H9 (cell line): ENCODE results near the gene TXNL4A. TPM values are rescaled to one million over a fixed set of nuclear protein-coding genes. Genes with fewer than 3 reads are reported as not detected.

Source experiments
- DNase-seq: peaks from one replicate; pipeline ENCODE4 v3.0.0-alpha.2; 2017
- H2AFZ ChIP-seq: one replicate; pipeline ENCODE4 v1.6.1; 2013; ENCODE audit warnings: mild to moderate bottlenecking, low read length, control low read depth, moderate library complexity
- H2AK5ac ChIP-seq: 2 replicates; pipeline ENCODE4 v1.6.1; 2013; ENCODE audit warnings: low read length, control low read depth, mixed read lengths; ENCODE audit not compliant: insufficient read length
- H2BK120ac ChIP-seq: one replicate; pipeline ENCODE4 v1.6.1; 2013; ENCODE audit warnings: low read depth, mild to moderate bottlenecking, low read length, control low read depth, inconsistent platforms; ENCODE audit not compliant: poor library complexity, severe bottlenecking
- H2BK12ac ChIP-seq: 2 replicates; pipeline ENCODE4 v1.6.1; 2013; ENCODE audit warnings: low read length, control low read depth, mixed read lengths, low read depth; ENCODE audit not compliant: insufficient read length
- H2BK15ac ChIP-seq: 2 replicates; pipeline ENCODE4 v1.6.1; 2013; ENCODE audit warnings: low read depth, low read length, control low read depth
- H2BK20ac ChIP-seq: one replicate; pipeline ENCODE4 v1.6.1; 2013; ENCODE audit warnings: low read depth, mild to moderate bottlenecking, low read length, control low read depth, inconsistent platforms; ENCODE audit not compliant: poor library complexity, severe bottlenecking
- H2BK5ac ChIP-seq: 2 replicates; pipeline ENCODE4 v1.6.1; 2013; ENCODE audit warnings: low read length, control low read depth, mixed read lengths; ENCODE audit not compliant: insufficient read length
- H3K14ac ChIP-seq: 2 replicates; pipeline ENCODE4 v1.6.1; 2013; ENCODE audit warnings: low read length, control low read depth; ENCODE audit not compliant: insufficient read depth
- H3K18ac ChIP-seq: 2 replicates; pipeline ENCODE4 v1.6.1; 2013; ENCODE audit warnings: low read depth, mild to moderate bottlenecking, mixed read lengths, low read length, control low read depth; ENCODE audit not compliant: insufficient read length
- H3K23ac ChIP-seq: 2 replicates; pipeline ENCODE4 v1.6.1; 2013; ENCODE audit warnings: low read length, control low read depth, mixed read lengths, low read depth; ENCODE audit not compliant: insufficient read length
- H3K23me2 ChIP-seq: 2 replicates; pipeline ENCODE4 v1.6.1; 2013; ENCODE audit warnings: low read depth, mild to moderate bottlenecking, mixed read lengths, low read length, control low read depth; ENCODE audit not compliant: insufficient read length, poor library complexity, severe bottlenecking
- H3K27ac ChIP-seq: 2 replicates; pipeline ENCODE4 v1.5.1; 2013; ENCODE audit warnings: low read length, control low read depth, mixed read lengths, low read depth; ENCODE audit not compliant: insufficient read length
- H3K27me3 ChIP-seq: 2 replicates; pipeline ENCODE4 v1.6.1; 2013; ENCODE audit warnings: low read length, control low read depth, inconsistent platforms; ENCODE audit not compliant: insufficient read depth
- H3K4ac ChIP-seq: 2 replicates; pipeline ENCODE4 v1.6.1; 2013; ENCODE audit warnings: low read depth, mild to moderate bottlenecking, control low read depth, inconsistent platforms, low read length, moderate library complexity
- H3K4me1 ChIP-seq: 2 replicates; pipeline ENCODE4 v1.6.1; 2013; ENCODE audit warnings: low read length, control low read depth, inconsistent platforms; ENCODE audit not compliant: insufficient read depth
- H3K4me2 ChIP-seq: 2 replicates; pipeline ENCODE4 v1.6.1; 2013; ENCODE audit warnings: low read length, control low read depth, mixed read lengths; ENCODE audit not compliant: insufficient read length, insufficient read depth
- H3K56ac ChIP-seq: 2 replicates; pipeline ENCODE4 v1.6.1; 2013; ENCODE audit warnings: low read depth, mild to moderate bottlenecking, mixed read lengths, low read length, control low read depth; ENCODE audit not compliant: insufficient read length
- H3K79me1 ChIP-seq: 2 replicates; pipeline ENCODE4 v1.6.1; 2013; ENCODE audit warnings: low read depth, mild to moderate bottlenecking, moderate library complexity, low read length, control low read depth, inconsistent platforms; ENCODE audit not compliant: insufficient read depth, poor library complexity, severe bottlenecking
- H3K79me2 ChIP-seq: 2 replicates; pipeline ENCODE4 v1.6.1; 2013; ENCODE audit warnings: low read length, control low read depth, inconsistent platforms; ENCODE audit not compliant: insufficient read depth
- H3K9ac ChIP-seq: 2 replicates; pipeline ENCODE4 v1.6.1; 2013; ENCODE audit warnings: low read length, control low read depth, mixed read lengths; ENCODE audit not compliant: insufficient read length; ENCODE audit errors: extremely low read depth
- H3K9me3 ChIP-seq: one replicate; pipeline ENCODE4 v1.6.1; 2013; ENCODE audit warnings: low read depth, low read length, inconsistent platforms; ENCODE audit not compliant: control insufficient read depth
- H3T11ph ChIP-seq: one replicate; pipeline ENCODE4 v1.6.1; 2013; ENCODE audit warnings: mild to moderate bottlenecking, low read length, control low read depth, inconsistent platforms
- H4K20me1 ChIP-seq: one replicate; pipeline ENCODE4 v1.6.1; 2013; ENCODE audit not compliant: control insufficient read depth, insufficient read length, insufficient read depth
- H4K5ac ChIP-seq: 2 replicates; pipeline ENCODE4 v1.6.1; 2013; ENCODE audit warnings: low read depth, mild to moderate bottlenecking, mixed read lengths, low read length, control low read depth; ENCODE audit not compliant: insufficient read length
- H4K8ac ChIP-seq: replicated peaks from 2 replicates; pipeline ENCODE4 v1.6.1; 2013; ENCODE audit warnings: low read length, control low read depth, mixed read lengths, low read depth; ENCODE audit not compliant: insufficient read length
- H4K91ac ChIP-seq: 2 replicates; pipeline ENCODE4 v1.6.1; 2013; ENCODE audit warnings: low read depth, mild to moderate bottlenecking, moderate library complexity, mixed read lengths, low read length, control low read depth; ENCODE audit not compliant: insufficient read length
- H3K27ac Mint-ChIP-seq, 3 experiments: 2 replicates in 2 of 3; 3 replicates in 1 of 3; pipeline ENCODE4 v1.8.0; 2020 to 2021; ENCODE audit warnings: mixed read lengths in 3 of 3, mild to moderate bottlenecking in 1 of 3, moderate library complexity in 1 of 3
- H3K27me3 Mint-ChIP-seq: 2 replicates; pipeline ENCODE4 v1.8.0; 2021; ENCODE audit warnings: low read depth, mild to moderate bottlenecking, moderate library complexity, mixed read lengths
- H3K36me3 Mint-ChIP-seq, 3 experiments: 2 replicates in 2 of 3; 3 replicates in 1 of 3; pipeline ENCODE4 v1.8.0; 2020 to 2021; ENCODE audit warnings: low read depth in 3 of 3, mixed read lengths in 3 of 3; ENCODE audit not compliant: insufficient read depth in 1 of 3
- H3K4me1 Mint-ChIP-seq, 2 experiments: 2 replicates each; pipeline ENCODE4 v1.8.0; 2020; ENCODE audit warnings: mixed read lengths in 2 of 2
- H3K4me3 Mint-ChIP-seq, 2 experiments: 2 replicates in 1 of 2; 3 replicates in 1 of 2; pipeline ENCODE4 v1.8.0; 2020 to 2021; ENCODE audit warnings: mild to moderate bottlenecking in 2 of 2, mixed read lengths in 2 of 2, moderate library complexity in 1 of 2
- H3K9me3 Mint-ChIP-seq, 2 experiments: 2 replicates in 1 of 2; 3 replicates in 1 of 2; pipeline ENCODE4 v1.8.0; 2020; ENCODE audit warnings: mild to moderate bottlenecking in 2 of 2, mixed read lengths in 2 of 2, moderate library complexity in 1 of 2
- WGBS: extraction: QIAGEN DNeasy Blood & Tissue Kit; methylation state at CpG from one replicate; pipeline ENCODE4 v1.1.7; 2013; ENCODE audit warnings: missing lambda C conversion rate, low lambda C conversion rate, mixed read lengths; ENCODE audit not compliant: insufficient read length; ENCODE audit errors: extremely low coverage; 5-methylcytosine and 5-hydroxymethylcytosine counted together
- total RNA-seq: library from RNA; stranded (reverse); gene quantifications from 2 replicates; pipeline ENCODE4 v1.2.1, GENCODE V29; 2021
- TF ChIP-seq, protein P1 (sequence below): fragments of 200-600 bp; sonication (generic); conservative IDR thresholded peaks from 3 replicates; pipeline ENCODE4 v1.8.0; 2021; ENCODE audit warnings: antibody characterized with exemption, mild to moderate bottlenecking

Gene TXNL4A
- total RNA-seq, 1 experiment from 2014 or later, result 163 TPM

DNA sequence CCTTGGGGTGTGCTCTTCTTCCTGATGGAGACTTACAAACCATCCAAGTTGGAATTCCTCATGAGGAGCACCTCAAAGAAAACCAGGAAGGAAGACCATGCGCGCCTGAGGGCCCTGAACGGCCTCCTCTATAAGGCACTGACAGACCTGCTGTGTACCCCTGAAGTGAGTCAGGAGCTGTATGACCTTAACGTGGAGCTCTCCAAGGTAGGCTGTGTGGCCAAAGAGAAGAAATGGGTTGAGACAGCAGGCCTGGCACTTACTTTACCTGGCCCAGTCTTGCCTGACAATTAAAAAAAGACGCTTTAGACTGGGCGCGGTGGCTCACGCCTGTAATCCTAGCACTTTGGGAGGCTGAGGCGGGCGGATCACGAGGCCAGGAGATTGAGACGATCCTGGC is 48.9 kb upstream of the TXNL4A start:
- Histone ChIP-seq H3K23ac (no peak overlapping the region), H3K27me3 (no peaks in the 10 kb centered on the region), H2BK15ac (no peak overlapping the region), H3K18ac (no peak overlapping the region), H3K9ac (no peak overlapping the region), H4K91ac (no peak overlapping the region), H2AFZ (no peak overlapping the region), H3K79me1 (no peaks in the 10 kb centered on the region), H4K8ac (no peak overlapping the region), H4K20me1 (no peaks in the 10 kb centered on the region), H3K23me2 (peaks cover 3% of the 10 kb centered on the region), H3K14ac (no peak overlapping the region), H2BK5ac (no peak overlapping the region), H2BK20ac (no peak overlapping the region), H3T11ph (no peak overlapping the region), H3K4me1 (peaks cover 5% of the 10 kb centered on the region), H3K4me2 (no peak overlapping the region), H3K9me3 (no peaks in the 10 kb centered on the region), H3K4ac (no peak overlapping the region), H2BK12ac (no peak overlapping the region), H3K56ac (no peak overlapping the region), H3K27ac (no peak overlapping the region), H3K79me2 (peaks cover 5% of the 10 kb centered on the region; the same call in 1 of the 2 replicates), H4K5ac (no peak overlapping the region), H2BK120ac (no peak overlapping the region), H2AK5ac (no peak overlapping the region)
- TF ChIP-seq, protein P1, sequence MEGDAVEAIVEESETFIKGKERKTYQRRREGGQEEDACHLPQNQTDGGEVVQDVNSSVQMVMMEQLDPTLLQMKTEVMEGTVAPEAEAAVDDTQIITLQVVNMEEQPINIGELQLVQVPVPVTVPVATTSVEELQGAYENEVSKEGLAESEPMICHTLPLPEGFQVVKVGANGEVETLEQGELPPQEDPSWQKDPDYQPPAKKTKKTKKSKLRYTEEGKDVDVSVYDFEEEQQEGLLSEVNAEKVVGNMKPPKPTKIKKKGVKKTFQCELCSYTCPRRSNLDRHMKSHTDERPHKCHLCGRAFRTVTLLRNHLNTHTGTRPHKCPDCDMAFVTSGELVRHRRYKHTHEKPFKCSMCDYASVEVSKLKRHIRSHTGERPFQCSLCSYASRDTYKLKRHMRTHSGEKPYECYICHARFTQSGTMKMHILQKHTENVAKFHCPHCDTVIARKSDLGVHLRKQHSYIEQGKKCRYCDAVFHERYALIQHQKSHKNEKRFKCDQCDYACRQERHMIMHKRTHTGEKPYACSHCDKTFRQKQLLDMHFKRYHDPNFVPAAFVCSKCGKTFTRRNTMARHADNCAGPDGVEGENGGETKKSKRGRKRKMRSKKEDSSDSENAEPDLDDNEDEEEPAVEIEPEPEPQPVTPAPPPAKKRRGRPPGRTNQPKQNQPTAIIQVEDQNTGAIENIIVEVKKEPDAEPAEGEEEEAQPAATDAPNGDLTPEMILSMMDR, result no peak
- H3K9me3 Mint-ChIP-seq, result peaks cover 0 to 2% of the 10 kb centered on the region in 2 experiments; a peak in 1 of 5 replicates
- no peak overlapping the region for H3K27ac Mint-ChIP-seq
- DNase-seq, result no peak
- no peak overlapping the region for H3K4me3 Mint-ChIP-seq
- H3K36me3 Mint-ChIP-seq, result peaks cover 18 to 41% (median 34%) of the 10 kb centered on the region in 3 experiments
- peaks cover 4% of the 10 kb centered on the region for H3K27me3 Mint-ChIP-seq
- H3K4me1 Mint-ChIP-seq, result peaks cover 25 to 27% of the 10 kb centered on the region in 2 experiments
- no CpG with 5 or more reads among the region's 12 CpGs for WGBS
